Activated naive CD8-positive, alpha-beta T cell treated with anti-CD3 and anti-CD28 coated beads for 36 hours (primary cell): ENCODE measurements around the gene ZBTB20. TPM values are rescaled to one million over a fixed set of nuclear protein-coding genes. Genes with fewer than 3 reads are reported as not detected.

Experiments used
- DNase-seq: peaks from one replicate; pipeline ENCODE4 v3.0.0; 2021
- H3K27ac Mint-ChIP-seq: one replicate; pipeline ENCODE4 v1.8.0; 2022; ENCODE audit warnings: mild to moderate bottlenecking, moderate library complexity, mixed read lengths
- H3K27me3 Mint-ChIP-seq: one replicate; pipeline ENCODE4 v1.8.0; 2022; ENCODE audit warnings: mild to moderate bottlenecking, mixed read lengths
- H3K36me3 Mint-ChIP-seq: one replicate; pipeline ENCODE4 v1.8.0; 2021; ENCODE audit warnings: mild to moderate bottlenecking, mixed read lengths
- H3K4me1 Mint-ChIP-seq: one replicate; pipeline ENCODE4 v1.8.0; 2021; ENCODE audit warnings: mixed read lengths
- H3K4me3 Mint-ChIP-seq: one replicate; pipeline ENCODE4 v1.8.0; 2022; ENCODE audit warnings: mild to moderate bottlenecking, moderate library complexity, mixed read lengths
- H3K9me3 Mint-ChIP-seq: one replicate; pipeline ENCODE4 v1.8.0; 2022; ENCODE audit warnings: mixed read lengths
- total RNA-seq, 2 experiments: library from RNA; stranded (reverse); gene quantifications; one replicate each; pipeline ENCODE4 v1.2.3, GENCODE V29; 2021

The ZBTB20 gene
- total RNA-seq, 2 experiments from 2014 or later, result 3.5 to 4.5 TPM

GRCh38 chr3:114336122-114336697 lies 810.9 kb downstream of the ZBTB20 start:
- peaks cover 53% of the 10 kb centered on the region for H3K4me1 Mint-ChIP-seq
- H3K27ac Mint-ChIP-seq, result peak overlapping the region; percentile 74
- no peaks in the 10 kb centered on the region for H3K27me3 Mint-ChIP-seq

GRCh38 chr3:114333923-114334240 lies 813.2 kb downstream of the ZBTB20 start:
- H3K27ac Mint-ChIP-seq, result peak overlapping the region; percentile 98
- DNase-seq, result no peak
- H3K4me1 Mint-ChIP-seq, result peaks cover 70% of the 10 kb centered on the region
- peaks cover 56% of the 10 kb centered on the region for H3K36me3 Mint-ChIP-seq
- H3K27me3 Mint-ChIP-seq, result no peaks in the 10 kb centered on the region
- H3K9me3 Mint-ChIP-seq, result peaks cover 19% of the 10 kb centered on the region
- H3K4me3 Mint-ChIP-seq, result no peak overlapping the region

More at GRCh38 chr3:114336122-114336697, 810.9 kb downstream of the ZBTB20 start:
- no peak overlapping the region for H3K4me3 Mint-ChIP-seq
- peaks cover 15% of the 10 kb centered on the region for H3K9me3 Mint-ChIP-seq
- peaks cover 40% of the 10 kb centered on the region for H3K36me3 Mint-ChIP-seq
- no peak for DNase-seq

DNA sequence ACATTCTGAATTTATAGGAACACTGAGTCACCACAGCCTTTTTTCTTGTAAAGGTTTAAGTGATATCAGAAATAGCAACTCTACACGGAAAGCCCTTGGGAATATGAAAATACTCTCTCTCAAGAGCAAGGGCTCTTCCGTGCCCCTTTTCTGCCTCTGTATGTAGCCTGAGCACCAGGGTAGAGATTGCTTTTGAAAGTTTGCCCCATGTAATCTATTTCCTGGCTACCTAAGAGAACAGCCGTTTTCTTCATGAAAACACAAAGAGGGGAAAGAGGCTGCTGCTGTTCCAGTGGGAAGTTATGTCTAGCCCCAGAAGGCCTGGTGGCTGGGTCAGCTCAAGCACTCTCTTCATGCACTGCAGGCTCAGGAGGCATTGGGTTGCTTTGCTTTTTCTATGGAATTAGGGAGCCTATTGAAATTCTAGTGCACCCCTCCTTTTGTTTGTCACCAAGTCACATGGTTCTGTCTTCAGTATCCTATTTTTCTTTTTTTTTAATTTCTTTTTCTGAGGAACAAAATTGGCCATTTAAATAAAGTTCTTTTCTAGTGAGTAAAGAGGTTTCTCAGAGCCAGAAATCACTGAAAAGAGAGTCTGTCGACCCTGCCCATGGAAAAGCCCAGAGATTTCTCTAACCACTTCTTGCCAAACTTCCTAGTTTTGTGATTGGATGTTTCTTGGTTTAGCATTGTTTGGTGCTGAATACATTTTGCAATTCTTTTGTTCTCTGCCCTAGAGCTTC lies 813.7 kb downstream of the ZBTB20 start:
- H3K4me1 Mint-ChIP-seq, result peaks cover 72% of the 10 kb centered on the region
- no peak overlapping the region for H3K4me3 Mint-ChIP-seq
- DNase-seq, result no peak
- peaks cover 21% of the 10 kb centered on the region for H3K9me3 Mint-ChIP-seq
- H3K27ac Mint-ChIP-seq, result peak overlapping the region; percentile 98
- peaks cover 58% of the 10 kb centered on the region for H3K36me3 Mint-ChIP-seq
- H3K27me3 Mint-ChIP-seq, result no peaks in the 10 kb centered on the region

GRCh38 chr3:114332342-114333179 lies 814.5 kb downstream of the ZBTB20 start:
- peak overlapping the region; percentile 50 for H3K4me3 Mint-ChIP-seq
- no peaks in the 10 kb centered on the region for H3K27me3 Mint-ChIP-seq
- H3K36me3 Mint-ChIP-seq, result peaks cover 61% of the 10 kb centered on the region
- peaks cover 72% of the 10 kb centered on the region for H3K4me1 Mint-ChIP-seq
- peak overlapping the region; percentile 98 for H3K27ac Mint-ChIP-seq
- H3K9me3 Mint-ChIP-seq, result peaks cover 21% of the 10 kb centered on the region
- no peak for DNase-seq

DNA sequence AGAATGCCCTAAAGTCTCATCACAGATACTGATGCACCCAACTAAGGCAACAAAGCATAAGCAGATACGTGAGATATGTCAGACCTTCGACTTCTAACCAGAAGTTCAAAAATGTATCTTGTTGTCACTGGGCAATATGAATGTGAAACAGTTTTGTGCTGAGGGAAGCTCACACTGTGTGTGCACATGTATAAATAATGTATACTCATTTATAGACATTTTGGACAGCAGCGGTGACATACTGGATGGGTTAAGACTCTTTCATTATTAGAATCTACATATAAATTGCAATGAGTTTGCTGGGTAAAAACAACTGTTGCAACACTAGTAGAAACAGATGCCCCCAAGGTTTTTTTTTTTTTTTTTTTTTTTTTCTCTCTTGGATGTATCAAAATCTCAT lies 815.4 kb downstream of the ZBTB20 start:
- Mint-ChIP-seq H3K27ac (peak overlapping the region; percentile 98), H3K4me3 (no peak overlapping the region), H3K4me1 (peaks cover 77% of the 10 kb centered on the region)

DNA sequence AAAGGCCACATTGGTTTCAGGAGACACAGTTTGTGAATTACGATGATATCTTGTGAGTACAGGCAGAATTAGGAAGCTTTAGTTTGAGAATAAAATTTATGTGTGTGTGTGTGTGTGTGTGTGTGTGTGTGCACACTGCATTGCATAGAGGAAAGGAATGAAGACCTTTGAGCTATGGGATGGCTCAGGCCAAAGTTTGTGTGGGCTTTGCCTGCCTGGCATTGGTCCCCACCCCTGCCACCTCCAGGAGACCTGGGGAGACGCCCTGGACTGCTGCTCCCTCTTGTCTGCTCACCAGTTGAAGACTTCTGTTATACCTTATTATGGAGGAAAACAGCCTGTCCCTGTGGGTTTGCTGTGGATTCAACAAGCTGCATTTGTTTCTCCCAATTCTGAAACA lies 816.1 kb downstream of the ZBTB20 start:
- Mint-ChIP-seq H3K27ac (peak overlapping the region; percentile 98), H3K9me3 (peaks cover 20% of the 10 kb centered on the region), H3K27me3 (no peaks in the 10 kb centered on the region), H3K36me3 (peaks cover 60% of the 10 kb centered on the region), H3K4me3 (no peak overlapping the region), H3K4me1 (peaks cover 77% of the 10 kb centered on the region)
- DNase-seq, result no peak

More for the DNA sequence above, 815.4 kb downstream of the ZBTB20 start:
- no peaks in the 10 kb centered on the region for H3K27me3 Mint-ChIP-seq
- peaks cover 21% of the 10 kb centered on the region for H3K9me3 Mint-ChIP-seq
- peaks cover 62% of the 10 kb centered on the region for H3K36me3 Mint-ChIP-seq
- no peak for DNase-seq

DNA sequence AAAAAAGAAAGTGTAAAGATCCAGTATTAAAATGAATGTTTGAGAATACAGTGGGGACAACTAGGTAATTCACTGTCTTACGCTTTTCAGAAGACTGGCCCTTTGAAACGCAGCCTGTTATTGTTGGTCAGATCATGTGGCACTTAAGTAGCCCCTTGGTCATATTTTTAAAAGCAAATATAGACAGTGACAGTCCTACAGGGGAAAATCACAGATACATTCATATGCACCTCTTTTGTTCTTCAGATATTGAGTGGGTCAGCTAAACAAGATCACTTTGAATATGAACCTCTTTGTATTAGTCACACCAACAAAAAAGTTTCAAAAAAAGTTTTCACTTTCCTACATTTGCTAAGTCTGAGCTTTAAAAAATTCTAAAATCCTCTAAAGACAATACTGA lies 817.3 kb downstream of the ZBTB20 start:
- no peaks in the 10 kb centered on the region for H3K27me3 Mint-ChIP-seq
- H3K36me3 Mint-ChIP-seq, result peaks cover 51% of the 10 kb centered on the region
- peaks cover 18% of the 10 kb centered on the region for H3K9me3 Mint-ChIP-seq
- peak overlapping the region; percentile 79 for H3K27ac Mint-ChIP-seq
- H3K4me1 Mint-ChIP-seq, result peaks cover 78% of the 10 kb centered on the region
- no peak overlapping the region for H3K4me3 Mint-ChIP-seq
- no peak for DNase-seq

GRCh38 chr3:114328345-114328744 lies 818.7 kb downstream of the ZBTB20 start:
- H3K4me3 Mint-ChIP-seq, result peak overlapping the region; percentile 66
- peaks cover 83% of the 10 kb centered on the region for H3K4me1 Mint-ChIP-seq
- no peak for DNase-seq
- H3K27ac Mint-ChIP-seq, result peak overlapping the region; percentile 93
- H3K27me3 Mint-ChIP-seq, result no peaks in the 10 kb centered on the region
- H3K9me3 Mint-ChIP-seq, result peaks cover 18% of the 10 kb centered on the region
- peaks cover 47% of the 10 kb centered on the region for H3K36me3 Mint-ChIP-seq

GRCh38 chr3:114327665-114328064 lies 819.4 kb downstream of the ZBTB20 start:
- H3K36me3 Mint-ChIP-seq, result peaks cover 44% of the 10 kb centered on the region
- peaks cover 18% of the 10 kb centered on the region for H3K9me3 Mint-ChIP-seq
- peak overlapping the region; percentile 89 for H3K27ac Mint-ChIP-seq
- peak overlapping the region; percentile 50 for H3K4me3 Mint-ChIP-seq
- peaks cover 81% of the 10 kb centered on the region for H3K4me1 Mint-ChIP-seq
- DNase-seq, result no peak
- H3K27me3 Mint-ChIP-seq, result no peaks in the 10 kb centered on the region

DNA sequence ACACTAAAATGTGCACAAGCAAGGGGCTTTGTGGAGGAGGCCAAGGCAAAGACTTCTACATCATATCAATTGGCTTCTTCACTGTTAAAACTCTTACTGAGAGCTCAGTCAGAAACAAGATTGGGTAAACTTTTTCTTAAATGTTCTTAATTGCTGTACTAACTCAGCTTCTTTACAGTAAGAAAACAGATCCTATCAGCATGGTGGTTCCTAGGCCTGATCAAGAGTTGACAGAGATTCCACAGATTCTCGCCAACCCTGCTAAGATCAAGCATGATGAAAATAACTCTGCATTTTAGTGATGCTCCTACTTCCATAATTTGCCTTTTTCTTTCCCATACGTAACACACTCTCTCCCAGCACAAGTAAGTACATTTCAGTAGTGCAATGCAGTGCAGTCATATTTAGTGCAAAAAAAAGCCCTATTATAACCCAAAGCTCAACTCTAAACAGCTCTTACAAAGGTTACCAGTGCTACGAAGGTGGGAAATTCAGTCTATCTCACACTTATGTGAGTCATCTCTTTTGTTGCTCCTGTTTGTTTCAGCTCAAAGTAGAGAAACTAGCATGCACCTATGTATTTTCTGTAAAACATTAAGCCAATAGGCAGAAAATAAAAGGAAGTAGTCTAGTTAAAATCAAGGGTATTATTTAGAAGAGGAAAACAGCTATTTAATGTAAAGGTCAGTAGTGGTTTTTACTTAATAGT lies 823.4 kb downstream of the ZBTB20 start:
- H3K36me3 Mint-ChIP-seq, result peaks cover 18% of the 10 kb centered on the region
- peaks cover 2% of the 10 kb centered on the region for H3K9me3 Mint-ChIP-seq
- H3K27ac Mint-ChIP-seq, result peak overlapping the region; percentile 71
- H3K4me1 Mint-ChIP-seq, result peaks cover 73% of the 10 kb centered on the region
- no peak for DNase-seq
- H3K27me3 Mint-ChIP-seq, result no peaks in the 10 kb centered on the region
- peak overlapping the region; percentile 1 for H3K4me3 Mint-ChIP-seq

DNA sequence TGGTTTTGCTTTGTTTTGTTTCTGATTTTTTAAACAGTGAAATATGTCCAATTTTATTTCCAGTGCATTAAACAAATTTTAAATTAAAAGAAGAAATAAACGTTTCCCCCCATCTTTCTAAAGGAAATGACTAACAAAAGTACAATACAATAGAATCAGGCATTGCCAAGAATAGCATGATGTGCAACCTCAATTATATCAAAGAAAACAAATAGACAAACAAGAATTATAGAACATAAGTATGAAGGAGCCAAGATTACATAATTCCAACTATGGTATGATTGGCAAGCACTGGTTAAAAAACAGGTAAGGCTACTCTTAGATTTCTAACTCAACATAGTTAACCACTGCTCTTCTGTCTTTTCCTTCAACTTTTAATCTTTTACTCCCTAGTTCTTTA lies 826.8 kb downstream of the ZBTB20 start:
- H3K27ac Mint-ChIP-seq, result peak overlapping the region; percentile 30
- H3K36me3 Mint-ChIP-seq, result peaks cover 29% of the 10 kb centered on the region
- H3K9me3 Mint-ChIP-seq, result no peaks in the 10 kb centered on the region
- DNase-seq, result no peak
- no peaks in the 10 kb centered on the region for H3K27me3 Mint-ChIP-seq
- H3K4me1 Mint-ChIP-seq, result peaks cover 74% of the 10 kb centered on the region
- no peak overlapping the region for H3K4me3 Mint-ChIP-seq

GRCh38 chr3:114319453-114319852 lies 827.6 kb downstream of the ZBTB20 start:
- peaks cover 27% of the 10 kb centered on the region for H3K36me3 Mint-ChIP-seq
- no peak overlapping the region for H3K4me3 Mint-ChIP-seq
- no peak for DNase-seq
- H3K27me3 Mint-ChIP-seq, result no peaks in the 10 kb centered on the region
- H3K4me1 Mint-ChIP-seq, result peaks cover 71% of the 10 kb centered on the region
- H3K9me3 Mint-ChIP-seq, result no peaks in the 10 kb centered on the region
- peak overlapping the region; percentile 68 for H3K27ac Mint-ChIP-seq

GRCh38 chr3:114318295-114318694 lies 828.8 kb downstream of the ZBTB20 start:
- peak; percentile 44 for DNase-seq

DNA sequence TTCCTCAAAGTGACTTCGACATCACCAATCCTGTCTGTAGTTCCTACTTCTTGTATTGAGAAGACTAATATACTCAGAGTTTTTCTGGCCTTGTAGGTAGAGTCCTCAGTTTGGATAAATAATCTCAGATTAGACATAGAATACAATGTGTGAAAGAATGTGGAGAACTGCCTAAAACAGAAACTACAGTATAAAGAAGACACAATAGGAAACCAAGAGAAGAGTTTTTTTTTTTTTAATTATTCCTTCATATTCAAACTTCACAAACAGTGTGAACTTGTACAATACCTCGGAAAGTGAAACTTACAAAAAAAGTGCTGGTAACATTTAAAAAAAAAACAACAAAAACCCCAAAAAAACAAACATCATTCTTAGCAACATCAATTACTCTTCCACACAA lies 832.8 kb downstream of the ZBTB20 start:
- DNase-seq, result no peak
- H3K9me3 Mint-ChIP-seq, result peaks cover 4% of the 10 kb centered on the region
- peaks cover 62% of the 10 kb centered on the region for H3K4me1 Mint-ChIP-seq
- H3K4me3 Mint-ChIP-seq, result no peak overlapping the region
- peak overlapping the region; percentile 82 for H3K27ac Mint-ChIP-seq
- no peaks in the 10 kb centered on the region for H3K27me3 Mint-ChIP-seq
- H3K36me3 Mint-ChIP-seq, result peaks cover 27% of the 10 kb centered on the region

More at GRCh38 chr3:114318295-114318694, 828.8 kb downstream of the ZBTB20 start:
- no peak overlapping the region for H3K4me3 Mint-ChIP-seq
- H3K27ac Mint-ChIP-seq, result peak overlapping the region; percentile 90
- no peaks in the 10 kb centered on the region for H3K9me3 Mint-ChIP-seq
- H3K36me3 Mint-ChIP-seq, result peaks cover 32% of the 10 kb centered on the region
- no peaks in the 10 kb centered on the region for H3K27me3 Mint-ChIP-seq
- H3K4me1 Mint-ChIP-seq, result peaks cover 71% of the 10 kb centered on the region

GRCh38 chr3:114313426-114313825 lies 833.7 kb downstream of the ZBTB20 start:
- Mint-ChIP-seq H3K27me3 (no peaks in the 10 kb centered on the region), H3K4me3 (no peak overlapping the region), H3K27ac (peak overlapping the region; percentile 82), H3K36me3 (peaks cover 32% of the 10 kb centered on the region), H3K9me3 (peaks cover 4% of the 10 kb centered on the region), H3K4me1 (peaks cover 62% of the 10 kb centered on the region)
- no peak for DNase-seq
